Stimulated activated CD8-positive, alpha-beta memory T cell treated with anti-CD3 and anti-CD28 coated beads, Interleukin-4, amount 100 ng/mL, for 1 hour (primary cell): ENCODE results near the gene ARHGEF16.

Experiments
- DNase-seq, 2 donors: peaks; one replicate each; pipeline ENCODE4 v3.0.0-alpha.2; 2020; ENCODE audit warnings: low read depth in 2 of 2, low spot score in 1 of 2

ARHGEF16 gene

GRCh38 chr1:3498986-3499385 is 44.5 kb downstream of the ARHGEF16 start:
- DNase-seq: no peak

- no peak for DNase-seq
Observed at GRCh38 chr1:3499611-3500010, 45.1 kb downstream of the ARHGEF16 start.

- DNase-seq: no peak
Observed at GRCh38 chr1:3500265-3500835, 45.9 kb downstream of the ARHGEF16 start.

- DNase-seq: no peak
Observed at GRCh38 chr1:3501437-3501836, 47.0 kb downstream of the ARHGEF16 start.

- DNase-seq: no peak
Observed at GRCh38 chr1:3501856-3502640, 47.6 kb downstream of the ARHGEF16 start.

- DNase-seq: no peak
Observed at GRCh38 chr1:3502641-3503524, 48.4 kb downstream of the ARHGEF16 start.

GRCh38 chr1:3503525-3503886 is 49.0 kb downstream of the ARHGEF16 start:
- no peak for DNase-seq

- DNase-seq: no peak
Observed at GRCh38 chr1:3504151-3504821, 49.8 kb downstream of the ARHGEF16 start.

GRCh38 chr1:3504822-3505153 is 50.3 kb downstream of the ARHGEF16 start:
- no peak for DNase-seq

GRCh38 chr1:3505161-3505560 is 50.7 kb downstream of the ARHGEF16 start:
- DNase-seq: no peak

- DNase-seq: no peak
Observed at GRCh38 chr1:3506041-3506440, 51.6 kb downstream of the ARHGEF16 start.

- DNase-seq: no peak
Observed at GRCh38 chr1:3506943-3507342, 52.5 kb downstream of the ARHGEF16 start.

- DNase-seq: no peak
Observed at GRCh38 chr1:3507636-3508275, 53.3 kb downstream of the ARHGEF16 start.

- no peak for DNase-seq
Observed at GRCh38 chr1:3508757-3509415, 54.4 kb downstream of the ARHGEF16 start.

GRCh38 chr1:3509721-3510120 is 55.3 kb downstream of the ARHGEF16 start:
- no peak for DNase-seq

GRCh38 chr1:3510136-3510955 is 55.9 kb downstream of the ARHGEF16 start:
- no peak for DNase-seq

GRCh38 chr1:3510956-3511250 is 56.4 kb downstream of the ARHGEF16 start:
- no peak for DNase-seq

- DNase-seq: no peak
Observed at GRCh38 chr1:3511306-3511705, 56.8 kb downstream of the ARHGEF16 start.

- no peak for DNase-seq
Observed at GRCh38 chr1:3511856-3512255, 57.4 kb downstream of the ARHGEF16 start.

- no peak for DNase-seq
Observed at GRCh38 chr1:3514404-3514803, 59.9 kb downstream of the ARHGEF16 start.
